Upper lobe of left lung (tissue), 6 donors: ENCODE results near the gene HINT3. TPM values are rescaled to one million over a fixed set of nuclear protein-coding genes. Genes with fewer than 3 reads are reported as not detected.
A peak's percentile ranks its signal among the peaks of the same experiment; 100 is the strongest.

Experiments
- ATAC-seq, 2 donors: fragments of 200-7000 bp; cut with Tn5 transposase; one replicate each; pipeline ENCODE4 v1.9.1; 2022; ENCODE audit warnings: mild to moderate bottlenecking in 2 of 2, moderate library complexity in 2 of 2; ENCODE audit not compliant: low FRiP score in 2 of 2
- DNase-seq, 2 donors: peaks; one replicate each; pipeline ENCODE4 v3.0.0-alpha.2; 2019 to 2020
- H3K27ac ChIP-seq, 4 donors: fragments of 200-600 bp; sonication (generic); one replicate each; pipeline ENCODE4 v1.5.1; 2016 to 2019
- H3K27me3 ChIP-seq, 4 donors: fragments of 200-600 bp; sonication (generic); one replicate each; pipeline ENCODE4 v1.5.1; 2017 to 2019
- H3K36me3 ChIP-seq, 4 donors: fragments of 200-600 bp; sonication (generic); one replicate each; pipeline ENCODE4 v1.5.1; 2016 to 2019
- H3K4me1 ChIP-seq, 4 donors: fragments of 200-600 bp; sonication (generic); one replicate each; pipeline ENCODE4 v1.5.1; 2018 to 2019
- H3K4me3 ChIP-seq, 4 donors: fragments of 200-600 bp; sonication (generic); one replicate each; pipeline ENCODE4 v1.5.1; 2017 to 2019; ENCODE audit warnings: mild to moderate bottlenecking in 2 of 4, moderate library complexity in 1 of 4
- H3K9me3 ChIP-seq, 4 donors: fragments of 200-600 bp; sonication (generic); one replicate each; pipeline ENCODE4 v1.5.1; 2018 to 2019
- EP300 ChIP-seq, 4 donors: sonication (generic); formaldehyde crosslinking; IDR thresholded peaks; one replicate each; pipeline ENCODE4 v1.5.1; 2017; ENCODE audit warnings: antibody characterized with exemption in 4 of 4, control low read depth in 2 of 4
- POLR2A ChIP-seq, 4 donors: fragments of 450-650 bp; IDR thresholded peaks; one replicate each; pipeline ENCODE4 v1.5.1; 2016 to 2017; ENCODE audit warnings: antibody characterized with exemption in 4 of 4, mild to moderate bottlenecking in 2 of 4
- POLR2AphosphoS5 ChIP-seq, 2 donors: sonication (generic); formaldehyde crosslinking; IDR thresholded peaks; one replicate each; pipeline ENCODE4 v1.5.1; 2017; ENCODE audit warnings: antibody characterized with exemption in 2 of 2
- WGBS, 2 donors: methylation state at CpG; one replicate each; pipeline ENCODE4 v1.1.5; 2017 to 2018; 5-methylcytosine and 5-hydroxymethylcytosine counted together
- total RNA-seq, 6 donors: library from RNA; depleted of rRNA in 4 of 6; stranded (reverse); fragments of >200 nt in 4 of 6; gene quantifications; one replicate each; pipeline versions ENCODE4 v1.1.0 to v1.2.1, GENCODE V29; 2016 to 2021
- TF ChIP-seq, protein P1 (sequence below), 6 experiments: fragments of 450-650 bp in 4 of 6; fragments of 200-600 bp in 2 of 6; sonication (generic) in 2 of 6; IDR thresholded peaks; one replicate each; pipeline ENCODE4 v1.5.1; 2016 to 2019; ENCODE audit warnings: antibody characterized with exemption in 6 of 6
- donor health status: DM: no; HTN: no; CAD: no; lungs with moderate emphysema.
- donor health status: DM: no; HTN: yes; CAD: no; lungs with severe emphysema.

The HINT3 gene
- total RNA-seq, 6 donors from 2014 or later: 16.8 to 35.8 (median 25.2) TPM

GRCh38 chr6:125918230-125918629 is 38.3 kb upstream of the HINT3 start:
- peak overlapping the region; percentile 64 to 82 (median 80) for H3K27ac ChIP-seq
- H3K4me1 ChIP-seq: peaks cover 12 to 41% (median 20%) of the 10 kb centered on the region in 4 donors
- WGBS, 2 donors: 76 to 87% methylated on average over 4 of the region's 4 CpGs
- no peaks in the 10 kb centered on the region for H3K27me3 ChIP-seq
- TF ChIP-seq POLR2A (IDR thresholded peaks at IDR 0.05) (no peak), POLR2AphosphoS5 (IDR thresholded peaks at IDR 0.05) (no peak), EP300 (IDR thresholded peaks at IDR 0.05) (no peak)
- TF ChIP-seq, protein P1, sequence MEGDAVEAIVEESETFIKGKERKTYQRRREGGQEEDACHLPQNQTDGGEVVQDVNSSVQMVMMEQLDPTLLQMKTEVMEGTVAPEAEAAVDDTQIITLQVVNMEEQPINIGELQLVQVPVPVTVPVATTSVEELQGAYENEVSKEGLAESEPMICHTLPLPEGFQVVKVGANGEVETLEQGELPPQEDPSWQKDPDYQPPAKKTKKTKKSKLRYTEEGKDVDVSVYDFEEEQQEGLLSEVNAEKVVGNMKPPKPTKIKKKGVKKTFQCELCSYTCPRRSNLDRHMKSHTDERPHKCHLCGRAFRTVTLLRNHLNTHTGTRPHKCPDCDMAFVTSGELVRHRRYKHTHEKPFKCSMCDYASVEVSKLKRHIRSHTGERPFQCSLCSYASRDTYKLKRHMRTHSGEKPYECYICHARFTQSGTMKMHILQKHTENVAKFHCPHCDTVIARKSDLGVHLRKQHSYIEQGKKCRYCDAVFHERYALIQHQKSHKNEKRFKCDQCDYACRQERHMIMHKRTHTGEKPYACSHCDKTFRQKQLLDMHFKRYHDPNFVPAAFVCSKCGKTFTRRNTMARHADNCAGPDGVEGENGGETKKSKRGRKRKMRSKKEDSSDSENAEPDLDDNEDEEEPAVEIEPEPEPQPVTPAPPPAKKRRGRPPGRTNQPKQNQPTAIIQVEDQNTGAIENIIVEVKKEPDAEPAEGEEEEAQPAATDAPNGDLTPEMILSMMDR (IDR thresholded peaks at IDR 0.05): no peak
- H3K9me3 ChIP-seq: no peaks in the 10 kb centered on the region
- DNase-seq (no peak), ATAC-seq (no peak)
- H3K4me3 ChIP-seq: peak overlapping the region in 1 of 4 donors; percentile 43
- peaks cover 3 to 44% (median 24%) of the 10 kb centered on the region in 4 donors for H3K36me3 ChIP-seq

- Histone ChIP-seq H3K4me3 (peak overlapping the region in 3 of 4 donors; percentile 24 to 47 (median 43)), H3K27me3 (no peaks in the 10 kb centered on the region)
- 16 to 34% methylated on average over 13 of the region's 13 CpGs for WGBS, 2 donors
These were observed 37.6 kb upstream of the HINT3 start for GRCh38 chr6:125918681-125919566.

GRCh38 chr6:125919618-125920017 is 37.0 kb upstream of the HINT3 start:
- Histone ChIP-seq H3K4me3 (peak overlapping the region in 3 of 4 donors; percentile 24 to 47 (median 43)), H3K4me1 (peaks cover 20 to 42% (median 31%) of the 10 kb centered on the region in 4 donors), H3K27ac (peak overlapping the region; percentile 64 to 82 (median 80)), H3K27me3 (no peaks in the 10 kb centered on the region), H3K9me3 (no peaks in the 10 kb centered on the region), H3K36me3 (peaks cover 3 to 52% (median 26%) of the 10 kb centered on the region in 4 donors)
- TF ChIP-seq EP300 (IDR thresholded peaks at IDR 0.05): no peak
- TF ChIP-seq, protein P1 (IDR thresholded peaks at IDR 0.05): no peak
- TF ChIP-seq POLR2AphosphoS5 (IDR thresholded peaks at IDR 0.05): no peak
- TF ChIP-seq POLR2A (IDR thresholded peaks at IDR 0.05): no peak
- no peak for ATAC-seq
- 33 to 65% methylated on average over 3 of the region's 3 CpGs for WGBS, 2 donors
- no peak for DNase-seq

More at GRCh38 chr6:125918681-125919566, 37.6 kb upstream of the HINT3 start:
- H3K27ac ChIP-seq: peak overlapping the region; percentile 64 to 82 (median 80)
- peak; percentile 82 to 93 for ATAC-seq
- no peaks in the 10 kb centered on the region for H3K9me3 ChIP-seq
- peak in 3 of 4 donors; percentile 33 to 82 (median 57) for TF ChIP-seq POLR2A (IDR thresholded peaks at IDR 0.05)
- TF ChIP-seq POLR2AphosphoS5 (IDR thresholded peaks at IDR 0.05): peak; percentile 65 to 79
- TF ChIP-seq, protein P1 (IDR thresholded peaks at IDR 0.05): no peak
- TF ChIP-seq EP300 (IDR thresholded peaks at IDR 0.05): peak in 1 of 4 donors; percentile 74
- DNase-seq: peak in 1 of 2 donors; percentile 63
- H3K36me3 ChIP-seq: peaks cover 3 to 46% (median 24%) of the 10 kb centered on the region in 4 donors
- H3K4me1 ChIP-seq: peaks cover 14 to 43% (median 27%) of the 10 kb centered on the region in 4 donors

DNA sequence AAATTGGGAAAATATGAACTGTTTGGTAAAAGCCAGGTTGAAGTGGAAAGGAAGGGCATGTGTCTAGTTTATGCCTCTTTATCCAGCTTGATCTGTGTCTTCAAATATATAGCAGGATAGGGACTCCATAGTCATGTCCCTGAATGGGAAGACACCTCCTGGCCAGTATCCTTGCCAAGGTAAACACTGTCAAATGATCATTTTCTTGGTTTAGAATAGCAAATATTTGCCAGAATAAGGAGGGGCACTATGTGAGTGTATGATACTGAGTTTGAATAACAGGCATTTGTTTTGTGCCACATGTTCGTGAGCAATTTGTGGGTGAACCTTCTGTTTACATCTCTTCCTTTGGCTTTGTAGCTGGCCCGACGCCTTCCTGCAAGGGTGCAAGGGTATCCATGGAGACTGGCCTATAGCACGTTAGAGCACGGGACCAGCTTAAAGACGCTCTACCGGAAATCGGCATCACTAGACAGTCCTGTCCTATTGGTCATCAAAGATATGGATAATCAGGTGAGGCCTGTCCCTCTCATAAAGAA is 34.2 kb upstream of the HINT3 start:
- no peak for ATAC-seq
- H3K27ac ChIP-seq: peak overlapping the region in 1 of 4 donors; percentile 9
- peaks cover 27 to 51% (median 33%) of the 10 kb centered on the region in 4 donors for H3K4me1 ChIP-seq
- TF ChIP-seq EP300 (IDR thresholded peaks at IDR 0.05) (no peak), POLR2A (IDR thresholded peaks at IDR 0.05) (no peak), POLR2AphosphoS5 (IDR thresholded peaks at IDR 0.05) (no peak)
- TF ChIP-seq, protein P1 (IDR thresholded peaks at IDR 0.05): no peak
- peaks cover 3 to 59% (median 25%) of the 10 kb centered on the region in 4 donors for H3K36me3 ChIP-seq
- no peaks in the 10 kb centered on the region for H3K27me3 ChIP-seq
- no peak for DNase-seq
- no peaks in the 10 kb centered on the region for H3K9me3 ChIP-seq
- WGBS, 2 donors: 93% methylated on average over 8 of the region's 8 CpGs
- peak overlapping the region in 1 of 4 donors; percentile 47 for H3K4me3 ChIP-seq
